ENCODE data around the gene TRERF1. TPM values are rescaled to one million over a fixed set of nuclear protein-coding genes. Genes with fewer than 3 reads are reported as not detected.

The TRERF1 gene
- total RNA-seq, 2 donors from 2014 or later = 33.2 to 35.3 TPM

DNA sequence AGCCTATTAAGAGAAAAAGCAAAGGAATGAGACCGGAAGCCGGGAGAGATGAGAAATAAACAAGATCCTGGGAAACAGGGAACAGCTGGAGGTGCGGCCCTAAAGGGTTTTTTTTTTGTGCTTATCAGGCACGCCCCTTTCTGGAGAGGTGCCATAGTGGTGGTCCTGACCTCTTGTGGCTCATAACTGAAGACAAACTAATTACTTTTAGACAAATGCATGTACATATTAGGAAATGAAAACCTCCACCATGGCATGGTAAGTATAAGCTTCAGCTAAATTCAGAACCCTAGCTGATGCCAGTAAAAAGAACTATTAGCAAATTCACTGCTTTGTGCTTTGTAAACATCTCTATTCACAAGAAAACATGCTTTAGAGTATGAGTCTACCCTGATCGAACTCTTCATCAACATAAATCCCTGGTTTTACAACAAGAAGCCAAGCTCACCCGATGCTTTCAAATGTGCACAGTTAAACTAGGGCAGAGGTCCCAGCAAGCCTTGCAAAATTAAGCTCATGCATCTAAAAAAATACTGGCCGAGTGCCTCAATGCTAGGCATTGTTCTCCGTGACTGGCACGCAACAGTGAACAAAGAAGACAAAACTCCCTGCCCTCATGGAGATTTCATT lies 137.7 kb downstream of the TRERF1 start:
- peaks cover 7% of the 10 kb centered on the region for H3K36me3 Mint-ChIP-seq
- H3K27me3 Mint-ChIP-seq = no peaks in the 10 kb centered on the region
- H3K9me3 Mint-ChIP-seq = no peaks in the 10 kb centered on the region
- no peak for DNase-seq (ENCODE audit: low spot score)
- ATAC-seq = no peak
- H3K4me3 Mint-ChIP-seq = peak overlapping the region; percentile 69
- H3K4me1 Mint-ChIP-seq (ENCODE audit: low read depth in 2 of 2) = peaks cover 47 to 70% of the 10 kb centered on the region in 2 donors
- H3K27ac Mint-ChIP-seq = peak overlapping the region; percentile 81 to 84

DNA sequence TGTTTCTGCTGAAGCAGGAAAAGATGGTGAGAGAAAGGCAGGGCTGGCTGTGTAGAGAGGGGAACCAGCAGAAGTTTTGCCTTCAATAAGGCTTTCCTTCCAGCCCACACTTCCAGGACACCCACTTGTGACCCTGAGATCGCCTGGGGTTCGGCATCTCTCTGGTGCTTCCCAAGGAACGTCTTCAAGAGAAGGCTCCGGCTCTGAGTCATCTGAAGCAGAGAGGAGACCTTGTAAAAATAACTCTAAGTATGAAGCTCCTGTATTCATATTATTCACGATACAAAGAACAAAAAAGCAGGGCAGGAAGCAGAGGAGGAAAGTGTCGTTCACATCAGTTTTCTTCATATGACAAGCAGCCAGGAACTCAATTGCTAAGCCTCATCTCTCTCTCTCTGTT lies 138.7 kb downstream of the TRERF1 start:
- peak in 1 of 2 donors; percentile 51 for ATAC-seq
- Mint-ChIP-seq H3K27me3 (no peaks in the 10 kb centered on the region), H3K4me1 (ENCODE audit: low read depth in 2 of 2) (peaks cover 49 to 70% of the 10 kb centered on the region in 2 donors), H3K9me3 (no peaks in the 10 kb centered on the region), H3K36me3 (peaks cover 10% of the 10 kb centered on the region), H3K27ac (peak overlapping the region; percentile 81 to 84), H3K4me3 (peak overlapping the region; percentile 69)
- no peak for DNase-seq (ENCODE audit: low spot score)

DNA sequence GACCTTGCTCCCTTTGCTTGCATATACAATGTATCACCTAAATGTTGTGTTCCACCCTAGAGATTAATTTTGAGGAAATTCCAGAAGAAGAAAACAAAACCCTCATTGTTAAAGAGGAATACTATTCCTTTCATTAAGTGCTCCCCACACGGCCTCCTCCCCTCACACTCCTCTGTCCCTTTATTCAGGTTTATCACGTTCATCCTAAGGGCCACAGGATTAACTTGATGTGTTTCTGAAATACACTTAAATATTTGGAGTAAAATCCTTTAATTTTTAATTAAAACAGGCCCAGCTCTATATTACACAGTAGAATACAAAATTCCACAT lies 144.6 kb downstream of the TRERF1 start:
- Mint-ChIP-seq H3K9me3 (no peaks in the 10 kb centered on the region), H3K27ac (no peak overlapping the region)

DNA sequence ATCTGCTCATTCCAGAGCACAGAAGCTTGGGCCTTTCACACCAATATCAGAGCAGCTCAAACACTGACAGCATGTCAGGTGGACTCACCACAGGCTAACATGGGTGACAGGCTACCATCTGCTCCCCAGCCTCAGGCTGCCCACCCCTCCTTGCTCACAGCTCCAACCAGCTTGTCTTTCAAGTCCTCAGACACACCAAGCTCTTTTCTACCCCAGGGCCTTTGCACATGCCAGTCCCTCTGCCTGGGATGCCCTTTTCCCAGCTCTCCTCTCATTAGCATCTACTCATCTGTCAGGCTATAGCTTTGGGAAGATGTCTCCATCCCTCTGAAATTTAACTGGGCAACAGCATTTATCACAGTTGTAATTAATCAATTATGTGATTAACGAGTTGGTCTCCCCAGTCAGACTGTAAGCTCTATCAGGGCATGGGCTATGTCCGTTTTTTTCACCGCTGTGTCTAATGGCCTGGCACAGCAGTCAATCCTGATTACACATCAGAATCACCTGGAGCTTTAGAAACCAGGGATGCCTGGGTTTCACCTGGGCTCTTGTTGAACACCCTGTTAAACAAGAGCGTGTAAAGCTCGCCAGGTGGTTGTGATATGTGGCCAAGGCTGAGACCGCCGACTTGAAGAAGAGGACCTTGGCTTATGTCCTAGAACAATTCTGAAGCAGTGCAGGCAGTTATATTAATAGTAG lies 145.1 kb downstream of the TRERF1 start:
- Mint-ChIP-seq H3K9me3 (no peaks in the 10 kb centered on the region), H3K36me3 (peaks cover 13% of the 10 kb centered on the region), H3K27ac (peak overlapping the region in 1 of 2 donors; percentile 18), H3K27me3 (no peaks in the 10 kb centered on the region), H3K4me1 (ENCODE audit: low read depth in 2 of 2) (peaks cover 30 to 39% of the 10 kb centered on the region in 2 donors), H3K4me3 (no peak overlapping the region)
- ATAC-seq (no peak), DNase-seq (ENCODE audit: low spot score) (no peak)

More for the DNA sequence above, 144.6 kb downstream of the TRERF1 start:
- ATAC-seq (no peak), DNase-seq (ENCODE audit: low spot score) (no peak)
- H3K4me1 Mint-ChIP-seq (ENCODE audit: low read depth in 2 of 2) = peaks cover 32 to 43% of the 10 kb centered on the region in 2 donors
- peaks cover 13% of the 10 kb centered on the region for H3K36me3 Mint-ChIP-seq
- no peaks in the 10 kb centered on the region for H3K27me3 Mint-ChIP-seq
- H3K4me3 Mint-ChIP-seq = no peak overlapping the region

DNA sequence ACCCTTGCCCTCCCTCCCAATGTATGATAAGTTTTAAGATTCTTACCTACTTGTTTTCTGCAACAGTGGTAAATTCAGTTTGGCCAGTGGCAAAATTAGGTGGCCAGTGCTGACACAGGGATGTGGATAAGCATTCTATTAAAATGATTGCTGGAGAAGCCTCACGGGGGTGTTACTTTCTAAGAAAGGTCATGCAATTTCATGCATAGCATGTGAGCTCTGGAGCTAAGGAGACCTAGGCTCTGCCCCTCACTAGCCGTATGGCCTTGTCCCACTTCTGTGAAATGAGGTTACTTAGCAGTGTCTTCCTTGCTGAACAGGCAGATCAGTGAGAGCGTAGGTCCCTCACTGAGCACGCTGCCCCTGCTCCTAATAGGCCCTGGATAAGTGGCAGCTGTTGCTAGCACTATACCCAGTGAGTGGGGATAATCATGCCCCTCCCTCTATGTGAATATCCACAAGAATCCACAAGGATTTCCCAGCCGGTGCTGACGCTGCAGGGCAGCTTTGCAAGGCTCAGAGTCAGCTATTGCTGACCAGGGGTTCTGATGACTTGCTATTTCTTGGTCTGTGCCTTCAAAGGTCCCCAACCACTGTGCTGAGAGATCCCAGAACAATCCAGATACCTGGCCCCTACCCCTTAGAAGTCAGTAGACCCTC lies 147.5 kb downstream of the TRERF1 start:
- Mint-ChIP-seq H3K27ac (no peak overlapping the region), H3K4me1 (ENCODE audit: low read depth in 2 of 2) (peaks cover 27 to 30% of the 10 kb centered on the region in 2 donors), H3K36me3 (peaks cover 11% of the 10 kb centered on the region), H3K9me3 (no peaks in the 10 kb centered on the region), H3K4me3 (no peak overlapping the region), H3K27me3 (no peaks in the 10 kb centered on the region)
- DNase-seq (ENCODE audit: low spot score) (no peak), ATAC-seq (no peak)

DNA sequence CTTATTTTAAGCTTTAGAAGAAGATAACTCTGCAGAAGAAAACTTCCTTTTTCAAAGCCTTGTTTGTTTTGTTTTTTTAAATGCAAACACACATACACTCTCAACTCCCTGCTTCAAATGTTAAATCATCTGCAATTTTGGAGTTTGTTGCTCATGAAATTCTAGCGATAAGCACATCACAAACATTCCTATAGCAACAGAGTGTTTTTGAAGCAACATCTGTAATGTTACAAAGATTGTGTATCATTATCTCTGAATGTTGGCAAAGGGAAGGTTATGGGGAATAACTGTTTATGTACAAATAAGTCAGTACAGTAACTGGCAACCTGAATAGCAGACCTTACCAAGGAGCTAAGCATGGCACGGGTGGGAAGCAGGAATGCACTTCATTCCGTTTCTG lies 149.3 kb downstream of the TRERF1 start:
- Mint-ChIP-seq H3K4me3 (no peak overlapping the region), H3K27ac (no peak overlapping the region), H3K36me3 (peaks cover 4% of the 10 kb centered on the region), H3K27me3 (no peaks in the 10 kb centered on the region), H3K9me3 (no peaks in the 10 kb centered on the region), H3K4me1 (ENCODE audit: low read depth in 2 of 2) (peaks cover 20 to 25% of the 10 kb centered on the region in 2 donors)
- no peak for ATAC-seq
- DNase-seq (ENCODE audit: low spot score) = no peak

DNA sequence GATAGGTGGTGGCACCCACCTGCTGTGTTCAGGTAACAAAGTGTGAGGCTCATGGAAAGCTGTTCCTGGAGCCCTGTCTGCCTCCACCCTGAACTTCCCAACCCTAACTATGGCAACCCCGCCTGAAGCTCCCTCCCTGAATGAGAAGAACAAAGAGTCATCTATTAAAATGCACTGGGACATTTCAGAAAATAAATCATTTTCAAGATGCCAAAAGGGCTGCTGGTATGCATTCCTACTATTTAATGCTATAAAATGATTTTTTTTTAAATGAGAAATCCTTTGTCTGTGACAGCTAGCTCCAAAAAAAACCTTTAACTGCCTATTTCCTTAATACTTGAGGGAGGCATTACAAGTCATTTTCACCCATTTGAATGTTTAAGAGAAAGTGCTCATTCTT lies 149.7 kb downstream of the TRERF1 start:
- H3K27ac Mint-ChIP-seq = no peak overlapping the region

DNA sequence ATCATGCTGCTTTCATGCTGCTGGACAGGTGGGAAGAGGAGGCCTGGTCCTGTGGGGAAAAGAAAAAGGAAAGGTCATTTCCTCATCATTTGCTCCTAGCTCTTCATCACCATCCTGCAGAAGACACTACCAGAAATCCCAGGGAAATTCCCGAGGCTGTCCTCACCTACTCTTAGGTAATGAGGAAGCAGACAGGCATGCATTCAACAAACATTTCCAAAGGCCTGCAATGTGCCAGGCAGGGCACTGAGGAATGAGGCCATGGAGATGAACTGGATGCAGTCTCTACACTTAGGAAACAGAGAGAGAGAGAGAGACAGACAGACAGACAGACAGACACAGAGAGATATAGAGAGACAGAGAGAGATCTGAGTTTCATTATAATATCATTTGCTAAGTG lies 151.0 kb downstream of the TRERF1 start:
- Mint-ChIP-seq H3K4me3 (no peak overlapping the region), H3K36me3 (peaks cover 11% of the 10 kb centered on the region), H3K4me1 (ENCODE audit: low read depth in 2 of 2) (peaks cover 27 to 37% of the 10 kb centered on the region in 2 donors), H3K9me3 (no peaks in the 10 kb centered on the region), H3K27me3 (no peaks in the 10 kb centered on the region), H3K27ac (peak overlapping the region in 1 of 2 donors; percentile 28)
- ATAC-seq (no peak), DNase-seq (ENCODE audit: low spot score) (no peak)

More for the DNA sequence above, 149.7 kb downstream of the TRERF1 start:
- Mint-ChIP-seq H3K4me3 (no peak overlapping the region), H3K4me1 (ENCODE audit: low read depth in 2 of 2) (peaks cover 21 to 28% of the 10 kb centered on the region in 2 donors), H3K9me3 (no peaks in the 10 kb centered on the region), H3K27me3 (no peaks in the 10 kb centered on the region), H3K36me3 (peaks cover 4% of the 10 kb centered on the region)
- ATAC-seq = no peak
- no peak for DNase-seq (ENCODE audit: low spot score)

DNA sequence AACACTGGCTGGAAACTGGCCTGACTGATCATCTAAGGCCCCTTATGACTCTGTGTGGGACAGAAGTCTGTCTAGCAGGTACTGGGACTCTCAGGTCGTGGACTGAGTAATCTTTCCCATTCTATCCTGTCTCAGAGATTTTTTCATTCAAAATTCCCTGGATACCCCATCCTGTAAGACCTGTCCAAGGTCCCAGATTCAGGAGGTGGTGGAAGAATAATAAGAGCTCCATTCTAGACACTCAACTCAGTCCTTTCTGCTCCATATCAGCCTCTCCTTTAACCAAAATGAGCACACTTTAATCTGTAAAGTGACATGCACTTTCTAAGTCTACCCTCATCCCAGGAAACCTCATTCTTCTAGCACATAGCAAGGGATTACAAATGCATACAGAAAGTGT lies 151.5 kb downstream of the TRERF1 start:
- H3K4me1 Mint-ChIP-seq (ENCODE audit: low read depth in 2 of 2) = peaks cover 29 to 37% of the 10 kb centered on the region in 2 donors
- H3K4me3 Mint-ChIP-seq = no peak overlapping the region

DNA sequence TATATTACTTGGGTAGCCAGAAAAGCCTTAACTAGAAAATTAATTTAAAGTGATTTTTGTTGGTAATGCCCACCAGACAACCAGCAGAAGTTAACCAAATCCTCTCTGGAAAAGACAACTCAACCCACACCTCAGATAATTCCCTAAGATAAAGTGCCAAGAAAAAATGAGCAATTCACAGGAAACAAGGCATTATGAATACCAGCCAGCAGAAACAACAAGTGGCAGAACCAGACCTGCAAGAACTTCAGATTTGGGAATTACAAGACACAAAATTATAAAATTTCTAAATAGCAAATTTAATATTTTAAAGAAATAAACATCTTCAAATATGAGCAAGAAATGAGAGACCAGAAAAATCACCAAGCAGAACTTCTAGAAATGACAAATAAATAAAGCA lies 154.1 kb downstream of the TRERF1 start:
- peaks cover 22% of the 10 kb centered on the region for H3K36me3 Mint-ChIP-seq
- ATAC-seq (no peak), DNase-seq (ENCODE audit: low spot score) (no peak)
- H3K4me1 Mint-ChIP-seq (ENCODE audit: low read depth in 2 of 2) = peaks cover 48 to 52% of the 10 kb centered on the region in 2 donors
- no peaks in the 10 kb centered on the region for H3K27me3 Mint-ChIP-seq
- H3K9me3 Mint-ChIP-seq = peaks cover 5% of the 10 kb centered on the region
- H3K27ac Mint-ChIP-seq = no peak overlapping the region
- H3K4me3 Mint-ChIP-seq = no peak overlapping the region

More for the DNA sequence above, 151.5 kb downstream of the TRERF1 start:
- peaks cover 11% of the 10 kb centered on the region for H3K36me3 Mint-ChIP-seq
- ATAC-seq = no peak
- H3K27ac Mint-ChIP-seq = no peak overlapping the region
- H3K27me3 Mint-ChIP-seq = no peaks in the 10 kb centered on the region
- no peak for DNase-seq (ENCODE audit: low spot score)
- no peaks in the 10 kb centered on the region for H3K9me3 Mint-ChIP-seq

DNA sequence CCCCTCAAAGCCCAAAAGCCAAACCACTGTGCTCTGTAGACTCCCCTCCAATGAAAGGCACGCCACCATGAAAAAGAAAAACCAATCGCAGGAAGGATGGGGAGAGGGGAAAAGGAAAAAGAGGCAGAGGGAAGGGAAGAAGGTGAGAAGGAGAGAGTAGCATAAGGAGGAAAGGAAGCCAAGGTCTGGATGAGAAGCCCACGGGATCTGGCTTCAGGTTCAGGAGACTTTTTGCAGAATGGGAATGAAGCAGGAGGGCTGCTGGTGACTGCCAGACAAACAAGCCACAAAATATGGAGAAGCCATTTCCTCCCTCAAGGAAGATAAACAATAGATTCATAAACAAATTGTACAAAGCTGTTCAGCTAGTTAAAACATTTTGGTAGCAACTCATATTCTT lies 155.1 kb downstream of the TRERF1 start:
- H3K9me3 Mint-ChIP-seq = peaks cover 5% of the 10 kb centered on the region
- H3K27me3 Mint-ChIP-seq = no peaks in the 10 kb centered on the region
- H3K27ac Mint-ChIP-seq = peak overlapping the region; percentile 86 to 97
- no peak for DNase-seq (ENCODE audit: low spot score)
- peaks cover 57 to 62% of the 10 kb centered on the region in 2 donors for H3K4me1 Mint-ChIP-seq (ENCODE audit: low read depth in 2 of 2)
- H3K36me3 Mint-ChIP-seq = peaks cover 22% of the 10 kb centered on the region
- no peak for ATAC-seq
- peak overlapping the region; percentile 36 for H3K4me3 Mint-ChIP-seq

DNA sequence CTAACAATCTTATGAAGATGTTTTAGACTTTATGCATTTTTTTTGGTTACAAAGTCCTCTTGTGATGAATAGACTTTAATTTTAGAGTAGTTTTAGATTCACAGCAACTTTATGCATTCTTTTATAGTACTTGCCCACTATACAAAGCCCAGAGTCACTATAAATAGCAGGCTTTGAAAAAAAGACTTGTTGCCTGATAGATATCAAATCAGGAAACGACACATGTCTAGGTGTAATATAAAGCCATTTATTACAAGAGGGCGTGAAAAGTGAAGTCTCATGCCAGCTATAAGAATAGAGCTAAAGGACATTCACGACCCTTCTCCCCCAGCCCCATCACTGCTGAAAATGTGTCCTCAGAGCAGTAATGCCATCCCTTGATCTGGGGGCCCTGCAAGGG lies 156.0 kb downstream of the TRERF1 start:
- H3K27me3 Mint-ChIP-seq = no peaks in the 10 kb centered on the region
- H3K4me3 Mint-ChIP-seq = peak overlapping the region; percentile 90
- ATAC-seq (no peak), DNase-seq (ENCODE audit: low spot score) (no peak)
- H3K27ac Mint-ChIP-seq = peak overlapping the region; percentile 86 to 97
- peaks cover 54 to 60% of the 10 kb centered on the region in 2 donors for H3K4me1 Mint-ChIP-seq (ENCODE audit: low read depth in 2 of 2)
- H3K36me3 Mint-ChIP-seq = peaks cover 22% of the 10 kb centered on the region
- H3K9me3 Mint-ChIP-seq = peaks cover 5% of the 10 kb centered on the region

DNA sequence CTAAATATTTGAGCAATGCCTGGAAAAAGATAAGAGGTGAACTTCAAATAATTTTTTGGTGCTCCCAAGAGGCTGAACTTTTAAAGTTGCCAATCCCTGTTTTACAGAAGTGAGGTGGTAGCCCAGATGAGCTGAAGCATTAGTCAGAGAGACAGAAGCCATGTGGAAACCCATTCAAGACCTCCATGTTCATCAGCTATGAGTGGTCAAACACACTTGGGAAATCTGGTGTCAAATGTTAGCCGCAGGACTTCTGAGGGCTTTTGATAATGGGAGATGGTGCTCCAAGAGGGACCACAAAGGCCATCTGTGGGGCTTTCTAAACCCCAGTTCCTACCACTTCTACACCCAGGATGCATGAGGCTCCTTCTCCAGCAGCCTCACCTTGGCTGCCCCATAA lies 156.5 kb downstream of the TRERF1 start:
- H3K36me3 Mint-ChIP-seq = peaks cover 22% of the 10 kb centered on the region
- H3K4me3 Mint-ChIP-seq = peak overlapping the region; percentile 90
- H3K27me3 Mint-ChIP-seq = no peaks in the 10 kb centered on the region
- peaks cover 55 to 61% of the 10 kb centered on the region in 2 donors for H3K4me1 Mint-ChIP-seq (ENCODE audit: low read depth in 2 of 2)
- DNase-seq (ENCODE audit: low spot score) = no peak
- peak overlapping the region; percentile 86 to 97 for H3K27ac Mint-ChIP-seq
- peaks cover 5% of the 10 kb centered on the region for H3K9me3 Mint-ChIP-seq
- ATAC-seq = peak in 1 of 2 donors; percentile 16

DNA sequence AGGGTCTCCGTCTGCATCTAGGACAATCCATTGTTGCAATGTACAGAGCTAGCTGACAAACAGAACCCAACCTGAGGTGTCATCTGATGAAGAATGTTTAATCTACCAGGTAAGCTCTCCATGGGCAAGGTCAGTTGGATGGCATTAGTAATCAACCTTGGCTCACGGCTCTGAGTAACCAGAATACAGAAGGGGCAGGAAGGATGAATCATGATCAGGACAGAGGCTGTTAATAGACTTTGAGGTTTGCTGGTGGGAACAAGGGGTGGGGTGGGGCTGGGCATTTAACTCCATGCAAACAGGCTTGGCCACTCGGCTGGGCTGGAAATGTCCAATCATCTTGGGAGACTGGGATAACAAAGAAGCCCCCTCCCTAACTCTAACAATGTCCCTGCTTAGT lies 157.0 kb downstream of the TRERF1 start:
- Mint-ChIP-seq H3K9me3 (peaks cover 5% of the 10 kb centered on the region), H3K27me3 (no peaks in the 10 kb centered on the region), H3K4me3 (peak overlapping the region; percentile 90), H3K4me1 (ENCODE audit: low read depth in 2 of 2) (peaks cover 57 to 65% of the 10 kb centered on the region in 2 donors), H3K36me3 (peaks cover 20% of the 10 kb centered on the region), H3K27ac (peak overlapping the region; percentile 86 to 97)
- ATAC-seq = peak; percentile 73 to 78
- no peak for DNase-seq (ENCODE audit: low spot score)

Data from natural killer cell treated with Interleukin-12 subunit alpha and Interleukin-12 subunit beta and Interleukin-15 and Interleukin-18, amount 100 ng/mL, for 72 hours (primary cell).